Gastrocnemius medialis (tissue), 4 donors: Measurements from ENCODE around the gene PTH2.

Experiments
- CTCF ChIP-seq, 5 experiments: fragments of 450-650 bp in 3 of 5; fragments of 200-600 bp in 2 of 5; sonication (generic) in 2 of 5; IDR thresholded peaks in 4 of 5; conservative IDR thresholded peaks in 1 of 5; 1 replicate in 4 of 5; 2 replicates in 1 of 5; pipeline ENCODE4 v1.5.1; 2016 to 2019; ENCODE audit warnings: antibody characterized with exemption in 5 of 5, mild to moderate bottlenecking in 3 of 5, moderate library complexity in 3 of 5
- POLR2A ChIP-seq, 2 donors: fragments of 450-650 bp; IDR thresholded peaks; one replicate each; pipeline ENCODE4 v1.6.1; 2017; ENCODE audit warnings: antibody characterized with exemption in 2 of 2, mild to moderate bottlenecking in 2 of 2, moderate library complexity in 2 of 2

- no peak for TF ChIP-seq CTCF (IDR thresholded peaks at IDR 0.05 in 4 of 5, conservative IDR thresholded peaks at IDR 0.05 in 1 of 5)
- TF ChIP-seq POLR2A (IDR thresholded peaks at IDR 0.05): no peak
Observed at GRCh38 chr19:49428547-49429451, 5.6 kb upstream of the PTH2 start.
